DMS 273 treated with DMSO at 0.1 percent for 48 hours (cell line): Measurements from ENCODE around the gene TACR1.
"Not testable (repeated sequence)": the region's sequence is repeated elsewhere in the genome, so short reads cannot be mapped to it uniquely, and the experiment has no call there.

Source experiments
- DNase-seq: peaks from one replicate; lab custom pipeline; 2025; lab: John Stamatoyannopoulos, UW

TACR1 gene, protein sequence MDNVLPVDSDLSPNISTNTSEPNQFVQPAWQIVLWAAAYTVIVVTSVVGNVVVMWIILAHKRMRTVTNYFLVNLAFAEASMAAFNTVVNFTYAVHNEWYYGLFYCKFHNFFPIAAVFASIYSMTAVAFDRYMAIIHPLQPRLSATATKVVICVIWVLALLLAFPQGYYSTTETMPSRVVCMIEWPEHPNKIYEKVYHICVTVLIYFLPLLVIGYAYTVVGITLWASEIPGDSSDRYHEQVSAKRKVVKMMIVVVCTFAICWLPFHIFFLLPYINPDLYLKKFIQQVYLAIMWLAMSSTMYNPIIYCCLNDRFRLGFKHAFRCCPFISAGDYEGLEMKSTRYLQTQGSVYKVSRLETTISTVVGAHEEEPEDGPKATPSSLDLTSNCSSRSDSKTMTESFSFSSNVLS

GRCh38 chr2:75199428-75200011 lies at the start of gene TACR1:
Gene TACR1 (minus strand): TSS chr2:75199520. CDS start chr2:75198934, 586 bp downstream.
- no peak for DNase-seq

DNA sequence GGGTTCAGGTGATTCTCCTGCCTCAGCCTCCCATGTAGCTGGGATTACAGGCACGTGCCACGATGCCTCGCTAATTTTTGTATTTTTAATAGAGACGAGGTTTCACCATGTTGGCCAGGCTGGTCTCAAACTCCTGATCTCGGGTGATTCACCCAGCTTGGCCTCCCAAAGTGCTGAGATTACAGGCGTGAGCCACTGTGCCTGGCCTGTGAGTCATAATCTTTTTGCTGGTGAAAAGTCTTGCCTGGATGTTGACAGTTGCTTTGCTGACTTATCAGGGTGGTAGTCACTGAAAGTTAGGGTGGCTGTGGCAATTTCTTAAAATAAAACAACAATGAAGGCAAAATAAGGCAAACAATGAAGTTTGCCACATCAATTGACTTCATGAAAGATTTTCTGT lies 49.3 kb upstream of the TACR1 start:
- not testable (repeated sequence) for DNase-seq

DNA sequence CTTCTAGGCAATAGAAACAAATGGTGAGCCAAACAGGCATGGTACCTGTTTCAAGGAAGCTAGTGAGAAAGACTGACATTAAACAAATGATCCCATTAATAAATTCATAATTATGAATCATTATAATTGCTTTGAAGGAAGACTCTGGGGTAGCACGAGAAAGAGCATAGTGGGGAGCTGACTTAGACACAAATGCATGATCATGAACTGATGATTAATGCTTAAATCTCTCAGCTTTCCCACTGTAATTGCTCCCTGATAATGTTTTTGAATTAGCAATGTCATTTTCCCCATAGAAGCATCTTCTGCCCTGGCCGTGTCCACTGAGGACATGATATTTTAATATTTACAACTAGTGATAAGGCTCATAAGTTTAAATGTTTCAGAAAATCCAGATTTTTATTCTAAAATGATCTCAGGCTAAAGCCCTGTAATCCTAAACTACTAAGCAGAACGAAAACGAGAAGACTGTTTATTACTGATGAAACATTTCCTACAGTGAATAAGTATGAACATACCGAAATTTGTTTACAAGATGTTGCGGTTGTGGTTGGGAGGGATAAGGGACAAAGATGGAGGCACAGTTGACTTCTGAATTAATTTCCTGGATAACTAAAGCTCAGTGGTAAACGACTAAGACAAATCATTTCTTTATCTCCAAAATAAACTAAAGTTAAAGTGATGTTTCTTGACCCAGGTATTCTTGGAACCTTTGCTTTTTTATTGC lies 47.3 kb upstream of the TACR1 start:
- DNase-seq = no peak

DNA sequence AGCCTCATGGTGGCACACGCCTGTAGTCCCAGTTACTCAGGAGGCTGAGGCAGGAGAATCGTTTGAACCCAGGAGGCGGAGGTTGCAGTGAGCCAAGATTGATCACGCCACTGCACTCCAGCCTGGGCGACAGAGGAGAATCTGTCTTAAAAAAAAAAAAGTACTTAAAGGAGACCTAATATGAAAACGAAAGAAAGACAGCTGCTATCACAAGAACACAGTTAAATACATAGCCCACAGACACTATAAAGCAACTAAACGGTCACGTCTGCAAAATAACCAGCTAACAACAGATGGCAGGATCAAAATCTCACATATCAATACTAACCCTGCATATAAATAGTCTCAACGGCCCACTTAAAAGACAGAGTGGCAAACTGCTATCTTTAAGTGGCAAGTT lies 43.9 kb upstream of the TACR1 start:
- DNase-seq = peak; percentile 11

DNA sequence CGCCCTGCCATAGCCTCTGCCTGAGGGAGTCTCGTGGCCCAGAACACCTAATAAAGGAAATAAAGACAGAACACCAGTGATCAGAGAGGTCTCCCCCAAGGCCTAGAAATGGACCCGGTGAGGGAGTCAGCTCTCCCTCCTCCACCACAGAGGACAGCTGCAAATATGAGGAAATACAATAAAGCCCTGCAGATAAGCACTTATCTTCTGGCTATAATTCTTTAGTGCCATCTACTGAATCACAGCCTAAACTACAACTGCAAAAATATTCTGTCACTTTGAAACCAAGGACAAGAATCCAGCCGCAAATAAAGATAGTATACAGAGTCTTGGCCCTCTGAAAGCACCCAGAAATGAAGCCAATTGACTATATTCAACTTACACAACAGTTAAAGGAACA lies 42.4 kb upstream of the TACR1 start:
- no peak for DNase-seq

GRCh38 chr2:75238670-75239330 lies 39.5 kb upstream of the TACR1 start:
- DNase-seq = no peak

DNA sequence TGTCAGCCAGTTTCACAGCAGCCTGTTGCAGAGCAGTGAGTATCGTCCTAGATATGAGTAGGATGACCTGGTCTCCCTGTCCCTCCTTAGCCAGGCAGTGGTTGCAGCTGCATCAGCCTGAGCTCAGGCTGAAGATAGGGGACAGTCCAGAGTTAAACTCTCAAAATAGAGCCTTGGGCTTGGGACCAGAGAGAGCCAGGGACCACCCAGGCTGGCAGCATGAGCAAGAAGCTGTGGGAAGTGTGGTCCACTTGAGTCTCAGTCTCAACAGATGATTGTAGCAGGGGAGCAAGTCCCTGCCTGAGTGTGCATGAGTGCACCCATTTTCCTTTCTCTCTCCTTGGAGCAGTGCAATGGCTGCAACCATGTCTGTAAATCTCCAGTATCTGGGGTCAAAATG lies 38.0 kb upstream of the TACR1 start:
- no peak for DNase-seq

DNA sequence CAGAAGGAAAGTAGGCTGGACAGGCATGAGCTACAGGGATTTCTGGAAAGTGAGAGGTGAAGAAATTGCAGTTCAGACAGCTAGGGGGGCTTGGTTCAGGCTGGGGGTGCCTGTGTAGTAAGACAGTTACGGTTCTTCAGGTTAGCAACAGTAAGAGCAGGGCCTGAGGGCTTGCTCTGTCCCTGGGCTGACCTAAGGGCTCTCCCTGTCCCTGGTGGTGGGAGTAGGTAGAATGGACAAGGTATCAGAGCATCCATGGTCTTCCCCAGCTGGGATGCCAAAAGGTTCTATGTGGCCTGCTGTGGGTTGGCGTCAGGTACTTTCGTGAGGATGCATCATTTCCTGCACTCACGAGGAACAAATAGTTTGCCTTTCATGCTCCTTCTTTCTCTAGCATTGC lies 34.6 kb upstream of the TACR1 start:
- no peak for DNase-seq

- no peak for DNase-seq
Observed at GRCh38 chr2:75226617-75227016, 27.3 kb upstream of the TACR1 start.

DNA sequence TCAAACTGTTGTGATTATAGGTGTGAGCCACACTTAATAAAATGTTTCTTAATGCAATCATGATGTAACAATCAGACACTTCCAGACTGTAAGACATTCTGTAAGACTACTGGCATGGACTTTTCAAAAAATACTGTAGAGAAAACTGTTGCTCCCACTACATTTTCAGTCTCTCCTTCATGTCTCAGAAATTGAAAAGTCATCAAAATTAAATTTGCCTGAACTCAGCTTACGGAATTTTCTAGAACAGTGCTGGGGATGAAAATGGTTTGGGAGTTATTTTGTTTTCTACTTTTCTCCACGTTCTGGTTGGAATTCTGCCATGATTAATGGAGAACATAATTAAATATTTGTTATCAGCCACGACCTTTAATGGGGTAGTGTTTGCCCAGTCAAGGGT lies 26.8 kb upstream of the TACR1 start:
- no peak for DNase-seq

GRCh38 chr2:75224636-75225094 lies 25.3 kb upstream of the TACR1 start:
- DNase-seq = no peak

DNA sequence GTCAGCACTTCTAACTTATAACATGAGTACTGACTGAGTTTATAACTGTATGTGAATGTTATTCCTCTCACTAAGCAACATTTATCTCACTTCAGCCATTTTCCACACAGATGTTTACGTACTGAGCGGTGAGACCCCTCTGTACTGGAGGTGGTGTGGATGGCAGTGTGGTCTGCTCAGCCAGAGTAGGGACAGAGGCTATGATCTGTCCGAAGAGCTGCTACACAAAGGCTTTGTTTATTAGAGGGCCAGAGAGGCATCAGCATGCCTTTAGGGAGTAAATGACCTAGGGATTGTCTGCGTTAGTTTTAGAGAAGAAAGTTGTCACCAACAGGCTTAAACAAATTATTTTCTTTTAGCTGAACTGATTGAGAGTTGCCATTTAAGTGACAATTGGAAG lies 23.2 kb upstream of the TACR1 start:
- no peak for DNase-seq

DNA sequence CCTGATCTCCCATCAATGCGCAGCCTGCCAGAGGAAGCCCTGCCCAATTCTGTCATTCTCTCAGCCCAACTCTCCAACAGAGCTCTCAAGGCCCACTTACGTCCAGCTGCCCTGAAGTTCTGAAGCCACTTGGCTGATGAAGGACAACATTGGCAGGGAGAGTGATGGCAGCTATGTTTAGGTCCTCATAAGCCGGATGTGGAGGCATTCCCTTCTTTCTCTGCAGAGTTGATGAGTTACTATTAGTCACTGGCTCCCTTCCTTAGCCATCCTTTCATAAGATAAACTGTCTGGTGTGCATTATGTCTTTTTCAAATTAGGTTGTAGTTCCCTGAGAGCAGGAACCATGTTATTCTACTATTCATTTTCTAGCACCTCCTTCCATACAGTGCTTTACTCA lies 22.5 kb upstream of the TACR1 start:
- DNase-seq = no peak

DNA sequence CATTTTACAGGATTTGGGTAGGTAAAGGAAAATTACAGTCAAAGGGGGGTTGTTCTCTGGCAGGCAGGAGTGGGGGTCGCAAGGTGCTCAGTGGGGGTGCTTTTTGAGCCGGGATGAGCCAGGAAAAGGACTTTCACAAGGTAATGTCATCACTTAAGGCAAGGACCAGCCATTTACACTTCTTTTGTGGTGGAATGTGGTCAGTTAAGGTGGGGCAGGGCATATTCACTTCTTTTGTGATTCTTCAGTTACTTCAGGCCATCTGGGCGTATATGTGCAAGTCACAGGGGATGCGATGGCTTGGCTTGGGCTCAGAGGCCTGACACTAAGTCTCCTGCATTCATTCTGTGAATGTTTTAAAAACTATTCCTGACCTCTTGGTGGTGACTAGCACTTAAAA lies 19.9 kb upstream of the TACR1 start:
- DNase-seq = not testable (repeated sequence)

DNA sequence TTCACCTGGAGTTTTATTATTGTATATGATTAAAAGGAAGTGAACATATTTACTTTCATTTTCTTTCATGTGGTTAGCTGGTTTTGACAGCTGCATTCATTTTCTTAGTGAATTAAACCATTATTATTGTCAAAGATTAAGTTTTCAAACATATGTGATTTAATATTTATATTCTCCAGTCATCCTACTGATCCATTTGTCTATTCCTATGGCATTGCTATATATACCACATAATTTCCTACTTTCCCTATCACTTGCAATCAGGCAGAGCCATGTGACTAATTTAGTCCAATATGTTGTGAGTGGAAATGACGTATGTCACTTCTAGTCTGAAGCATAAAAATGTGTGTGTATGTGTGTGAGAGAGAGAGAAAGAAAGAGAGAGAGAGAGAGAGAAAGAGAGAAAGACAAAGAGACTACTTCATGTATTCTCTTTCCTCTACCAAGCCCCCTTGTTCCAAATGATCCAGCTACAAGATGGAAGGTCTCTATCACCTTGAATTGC lies 12.0 kb upstream of the TACR1 start:
- no peak for DNase-seq

- DNase-seq = no peak
Observed at GRCh38 chr2:75210409-75210808, 11.1 kb upstream of the TACR1 start.

GRCh38 chr2:75208738-75209137 lies 9.4 kb upstream of the TACR1 start:
- no peak for DNase-seq

GRCh38 chr2:75204833-75205232 lies 5.5 kb upstream of the TACR1 start:
- no peak for DNase-seq

DNA sequence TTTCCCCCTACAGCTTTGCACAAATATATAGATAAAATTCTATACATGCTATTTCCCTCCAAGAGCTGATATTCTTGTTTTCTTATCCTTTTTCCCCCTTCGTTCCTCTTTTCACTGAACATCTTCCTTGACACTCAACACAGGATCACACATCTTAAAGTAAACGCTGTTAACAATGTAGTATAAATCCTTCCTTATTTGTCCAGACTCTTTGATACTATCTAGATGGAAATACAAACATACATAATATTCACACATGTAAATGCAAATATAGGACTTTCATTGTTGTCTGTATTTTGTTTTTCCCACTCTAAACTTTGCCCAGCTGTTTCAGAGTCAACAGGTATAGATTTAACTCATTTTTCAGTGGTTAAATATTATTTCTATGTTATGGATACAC lies 3.0 kb upstream of the TACR1 start:
- DNase-seq = no peak

GRCh38 chr2:75200140-75201096 lies 1.1 kb upstream of the TACR1 start:
- DNase-seq = no peak

DNA sequence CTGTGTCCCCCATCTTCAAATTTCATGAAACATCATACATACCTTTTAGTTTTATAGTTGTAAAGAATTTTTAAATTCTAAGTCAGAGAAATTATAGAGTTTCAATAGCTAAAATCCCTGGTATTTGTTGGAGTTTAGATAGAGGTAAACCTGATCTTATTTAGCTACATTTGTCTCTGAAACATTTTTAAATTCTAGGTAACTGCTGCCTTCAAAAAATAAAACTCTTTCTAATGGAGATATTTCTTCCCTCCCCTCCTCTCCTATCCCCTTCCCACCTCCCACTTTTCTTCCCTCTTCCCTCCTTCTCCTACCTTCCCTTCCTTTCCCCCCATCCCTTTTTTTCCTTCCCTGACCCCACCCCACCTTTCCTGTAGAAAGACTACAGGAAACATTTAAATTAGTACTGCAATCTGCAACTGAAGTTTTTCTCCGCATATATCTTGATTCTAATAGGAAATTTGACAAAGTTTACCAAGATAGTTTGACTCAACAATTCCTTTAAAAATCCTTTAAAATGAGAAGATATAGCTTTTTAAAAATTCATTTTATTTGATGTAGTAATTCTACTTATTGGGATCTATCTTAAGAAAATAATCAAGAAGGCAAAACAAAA lies 4.1 kb downstream of the TACR1 start:
- no peak for DNase-seq
